ENCODE data around the gene CLPSL2.
"Not testable (repeated sequence)": the region's sequence is repeated elsewhere in the genome, so short reads cannot be mapped to it uniquely, and the experiment has no call there.

Gene CLPSL2

GRCh38 chr6:35729722-35730121 lies 46.7 kb upstream of the CLPSL2 start:
- ATAC-seq (ENCODE audit: low read depth): no peak
- peaks cover 73% of the 10 kb centered on the region for H3K4me1 ChIP-seq (ENCODE audit: insufficient read depth, poor library complexity, severe bottlenecking)
- H3K9me3 ChIP-seq (ENCODE audit: severe bottlenecking): no peaks in the 10 kb centered on the region
- TF ChIP-seq, protein P1, sequence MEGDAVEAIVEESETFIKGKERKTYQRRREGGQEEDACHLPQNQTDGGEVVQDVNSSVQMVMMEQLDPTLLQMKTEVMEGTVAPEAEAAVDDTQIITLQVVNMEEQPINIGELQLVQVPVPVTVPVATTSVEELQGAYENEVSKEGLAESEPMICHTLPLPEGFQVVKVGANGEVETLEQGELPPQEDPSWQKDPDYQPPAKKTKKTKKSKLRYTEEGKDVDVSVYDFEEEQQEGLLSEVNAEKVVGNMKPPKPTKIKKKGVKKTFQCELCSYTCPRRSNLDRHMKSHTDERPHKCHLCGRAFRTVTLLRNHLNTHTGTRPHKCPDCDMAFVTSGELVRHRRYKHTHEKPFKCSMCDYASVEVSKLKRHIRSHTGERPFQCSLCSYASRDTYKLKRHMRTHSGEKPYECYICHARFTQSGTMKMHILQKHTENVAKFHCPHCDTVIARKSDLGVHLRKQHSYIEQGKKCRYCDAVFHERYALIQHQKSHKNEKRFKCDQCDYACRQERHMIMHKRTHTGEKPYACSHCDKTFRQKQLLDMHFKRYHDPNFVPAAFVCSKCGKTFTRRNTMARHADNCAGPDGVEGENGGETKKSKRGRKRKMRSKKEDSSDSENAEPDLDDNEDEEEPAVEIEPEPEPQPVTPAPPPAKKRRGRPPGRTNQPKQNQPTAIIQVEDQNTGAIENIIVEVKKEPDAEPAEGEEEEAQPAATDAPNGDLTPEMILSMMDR (IDR thresholded peaks at IDR 0.05; ENCODE audit: poor library complexity, severe bottlenecking): no peak
- H3K4me3 ChIP-seq (ENCODE audit: severe bottlenecking): no peak overlapping the region
- H3K36me3 ChIP-seq (ENCODE audit: low read depth): no peaks in the 10 kb centered on the region
- DNase-seq (ENCODE audit: low spot score): no peak
- H3K27ac ChIP-seq (ENCODE audit: poor library complexity, severe bottlenecking): peak overlapping the region; percentile 99
- H3K27me3 ChIP-seq (ENCODE audit: insufficient read depth, poor library complexity, severe bottlenecking): no peaks in the 10 kb centered on the region

- Histone ChIP-seq H3K36me3 (ENCODE audit: low read depth) (no peaks in the 10 kb centered on the region), H3K27ac (ENCODE audit: poor library complexity, severe bottlenecking) (peak overlapping the region; percentile 99), H3K4me1 (ENCODE audit: insufficient read depth, poor library complexity, severe bottlenecking) (peaks cover 62% of the 10 kb centered on the region), H3K9me3 (ENCODE audit: severe bottlenecking) (no peaks in the 10 kb centered on the region), H3K27me3 (ENCODE audit: insufficient read depth, poor library complexity, severe bottlenecking) (no peaks in the 10 kb centered on the region), H3K4me3 (ENCODE audit: severe bottlenecking) (no peak overlapping the region)
- TF ChIP-seq, protein P1 (IDR thresholded peaks at IDR 0.05; ENCODE audit: poor library complexity, severe bottlenecking): no peak
- DNase-seq (ENCODE audit: low spot score): no peak
- no peak for ATAC-seq (ENCODE audit: low read depth)
Measured at GRCh38 chr6:35730745-35731413, 45.5 kb upstream of the CLPSL2 start.

GRCh38 chr6:35731414-35731735 lies 45.0 kb upstream of the CLPSL2 start:
- Histone ChIP-seq H3K27me3 (ENCODE audit: insufficient read depth, poor library complexity, severe bottlenecking) (no peaks in the 10 kb centered on the region), H3K36me3 (ENCODE audit: low read depth) (no peaks in the 10 kb centered on the region), H3K4me1 (ENCODE audit: insufficient read depth, poor library complexity, severe bottlenecking) (peaks cover 60% of the 10 kb centered on the region), H3K9me3 (ENCODE audit: severe bottlenecking) (no peaks in the 10 kb centered on the region), H3K27ac (ENCODE audit: poor library complexity, severe bottlenecking) (peak overlapping the region; percentile 99), H3K4me3 (ENCODE audit: severe bottlenecking) (peak overlapping the region; percentile 42)
- TF ChIP-seq, protein P1 (IDR thresholded peaks at IDR 0.05; ENCODE audit: poor library complexity, severe bottlenecking): no peak
- DNase-seq (ENCODE audit: low spot score) (peak; percentile 92), ATAC-seq (ENCODE audit: low read depth) (peak; percentile 12)

DNA sequence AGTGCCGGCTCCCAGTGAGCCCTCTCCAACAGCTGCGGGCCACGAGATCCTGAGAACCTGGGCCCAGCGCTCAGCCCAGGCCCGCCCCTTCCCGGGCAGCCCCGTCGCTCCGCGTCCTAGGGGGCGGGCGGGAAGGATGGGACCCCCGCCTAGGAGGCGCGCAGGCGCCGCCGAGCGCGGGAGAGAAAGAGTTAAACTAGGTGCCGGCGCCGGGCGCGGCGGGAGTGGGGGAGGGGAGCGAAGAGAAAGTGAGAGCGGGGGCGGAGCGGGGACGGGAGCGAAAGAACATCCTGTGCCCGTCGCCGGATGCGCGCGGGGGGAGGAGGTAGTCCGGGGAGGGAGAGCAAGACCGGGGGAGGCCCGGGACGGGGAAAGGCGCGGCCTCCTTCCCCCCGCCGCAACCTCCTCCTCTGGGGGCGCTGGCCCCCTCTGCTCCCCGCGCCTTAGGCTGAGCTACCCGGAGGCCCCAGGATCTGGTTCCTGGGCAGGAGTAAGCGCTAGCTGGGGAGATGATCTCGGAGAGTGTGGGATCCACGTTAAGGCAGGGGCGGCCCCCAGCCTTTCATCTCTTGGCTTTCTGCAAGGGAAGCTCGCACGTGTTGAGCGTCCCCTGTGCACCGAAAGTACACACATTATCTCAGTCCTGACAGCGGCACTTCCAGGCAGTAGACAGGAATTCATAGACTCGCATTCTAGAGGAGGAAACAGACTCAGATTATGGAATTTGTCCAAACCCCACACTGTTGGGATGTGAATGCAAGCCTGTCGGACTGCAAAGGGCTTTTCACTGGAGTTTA lies 44.5 kb upstream of the CLPSL2 start:
- H3K9me3 ChIP-seq (ENCODE audit: severe bottlenecking): no peaks in the 10 kb centered on the region
- peak; percentile 95 for DNase-seq (ENCODE audit: low spot score)
- H3K4me3 ChIP-seq (ENCODE audit: severe bottlenecking): peak overlapping the region; percentile 42
- TF ChIP-seq, protein P1 (IDR thresholded peaks at IDR 0.05; ENCODE audit: poor library complexity, severe bottlenecking): peak; percentile 27
- H3K27me3 ChIP-seq (ENCODE audit: insufficient read depth, poor library complexity, severe bottlenecking): no peaks in the 10 kb centered on the region
- peaks cover 54% of the 10 kb centered on the region for H3K4me1 ChIP-seq (ENCODE audit: insufficient read depth, poor library complexity, severe bottlenecking)
- peak overlapping the region; percentile 99 for H3K27ac ChIP-seq (ENCODE audit: poor library complexity, severe bottlenecking)
- ATAC-seq (ENCODE audit: low read depth): peak; percentile 29
- no peaks in the 10 kb centered on the region for H3K36me3 ChIP-seq (ENCODE audit: low read depth)

DNA sequence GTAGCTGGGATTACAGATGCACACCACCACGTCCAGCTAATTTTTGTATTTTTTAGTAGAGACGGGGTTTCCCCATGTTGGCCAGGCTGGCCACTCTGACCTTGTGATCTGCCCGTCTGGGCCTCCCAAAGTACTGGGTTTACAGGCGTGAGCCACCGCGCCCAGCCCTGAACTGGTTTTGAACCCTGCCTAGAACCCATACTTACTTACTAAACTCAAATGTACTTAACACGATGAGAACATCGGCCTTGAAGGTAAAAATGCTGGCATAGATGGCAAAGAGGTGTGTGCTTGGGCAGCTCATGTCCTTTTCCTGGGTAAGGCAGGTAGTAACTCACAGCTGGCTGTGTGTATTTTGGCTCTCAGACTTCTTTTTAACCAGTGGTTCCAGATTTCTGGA lies 42.8 kb upstream of the CLPSL2 start:
- H3K4me3 ChIP-seq (ENCODE audit: severe bottlenecking): no peak overlapping the region
- peaks cover 41% of the 10 kb centered on the region for H3K4me1 ChIP-seq (ENCODE audit: insufficient read depth, poor library complexity, severe bottlenecking)
- H3K36me3 ChIP-seq (ENCODE audit: low read depth): no peaks in the 10 kb centered on the region
- DNase-seq (ENCODE audit: low spot score) (no peak), ATAC-seq (ENCODE audit: low read depth) (no peak)
- no peaks in the 10 kb centered on the region for H3K27me3 ChIP-seq (ENCODE audit: insufficient read depth, poor library complexity, severe bottlenecking)
- H3K9me3 ChIP-seq (ENCODE audit: severe bottlenecking): no peaks in the 10 kb centered on the region
- TF ChIP-seq, protein P1 (IDR thresholded peaks at IDR 0.05; ENCODE audit: poor library complexity, severe bottlenecking): no peak
- peak overlapping the region; percentile 99 for H3K27ac ChIP-seq (ENCODE audit: poor library complexity, severe bottlenecking)

DNA sequence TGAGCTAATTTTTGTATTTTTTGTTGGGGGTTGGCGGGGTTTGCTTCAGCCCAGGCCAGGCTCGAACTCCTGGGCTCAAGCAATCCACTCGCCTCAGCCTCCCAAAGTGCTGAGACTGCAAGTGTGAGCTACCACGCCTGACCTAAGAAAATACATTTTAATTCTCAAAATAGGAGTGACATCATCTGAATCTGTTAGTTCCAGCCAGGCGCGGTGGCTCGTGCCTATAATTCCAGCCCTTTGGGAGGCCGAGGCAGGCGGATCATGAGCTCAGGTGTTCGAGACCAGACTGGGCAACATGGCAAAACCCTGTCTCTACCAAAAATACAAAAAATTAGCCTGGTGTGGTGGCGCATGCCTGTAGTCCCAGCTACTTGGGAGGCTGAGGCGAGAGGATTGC lies 42.1 kb upstream of the CLPSL2 start:
- peak overlapping the region; percentile 99 for H3K27ac ChIP-seq (ENCODE audit: poor library complexity, severe bottlenecking)
- H3K4me1 ChIP-seq (ENCODE audit: insufficient read depth, poor library complexity, severe bottlenecking): peaks cover 34% of the 10 kb centered on the region

More for the DNA sequence above, 42.1 kb upstream of the CLPSL2 start:
- not testable (repeated sequence) for H3K9me3 ChIP-seq (ENCODE audit: severe bottlenecking); H3K4me3 ChIP-seq (ENCODE audit: severe bottlenecking); ATAC-seq (ENCODE audit: low read depth); H3K36me3 ChIP-seq (ENCODE audit: low read depth); H3K27me3 ChIP-seq (ENCODE audit: insufficient read depth, poor library complexity, severe bottlenecking); DNase-seq (ENCODE audit: low spot score)
